ENCODE results near the gene RHOC. TPM values are rescaled to one million over a fixed set of nuclear protein-coding genes. Genes with fewer than 3 reads are reported as not detected.

RHOC gene
- total and polyA plus RNA-seq, 2 donors (not counting 1 experiment from before 2014, with no cell fraction given): 21.0 to 28.3 TPM

DNA sequence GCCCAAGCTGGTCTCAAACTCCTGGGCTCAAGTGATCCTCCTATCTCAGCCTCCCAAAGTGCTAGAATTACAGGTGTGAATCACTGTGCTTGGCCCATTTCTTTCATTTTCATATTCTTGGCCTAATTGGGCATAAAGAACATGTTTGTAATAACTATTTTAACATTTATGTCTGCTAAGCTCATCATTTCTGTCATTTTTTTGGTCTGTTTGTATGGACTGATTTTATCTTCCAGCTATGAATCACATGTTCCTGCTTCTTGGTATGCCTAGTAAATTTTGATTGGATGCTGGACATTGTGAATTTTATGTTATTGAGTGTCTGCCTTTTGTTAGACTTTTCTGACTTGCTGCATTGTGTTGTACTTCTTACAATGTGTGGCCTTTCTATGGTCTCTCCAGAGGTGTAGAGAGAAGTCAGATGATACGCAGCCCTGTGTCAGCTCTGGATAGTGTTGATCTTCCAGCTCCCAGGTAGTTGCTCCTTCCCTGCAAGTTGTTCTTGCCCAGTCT, 47.2 kb upstream of the RHOC start:
- DNase-seq: no peak
- CTCF ChIA-PET: interaction anchor here (0.6 kb wide), 1 partner anchor 1767 kb away, joined by 3 read pairs; no protein-coding TSS in a partner anchor

More for the DNA sequence above, 47.2 kb upstream of the RHOC start:
- intact Hi-C loops (cut with micrococcal nuclease): no loop called here
- Histone ChIP-seq H3K27ac (ENCODE audit: low read length in 2 of 2) (no peak overlapping the region), H3K9me3 (ENCODE audit: control extremely low read depth in 1 of 3, control insufficient read depth in 2 of 3, insufficient read depth in 1 of 3, low read length in 2 of 3) (peaks cover 0 to 7% (median 4%) of the 10 kb centered on the region in 3 donors), H3K4me2 (replicated peaks; ENCODE audit: low read depth, low read length, poor library complexity, severe bottlenecking) (no peak overlapping the region), H3K79me2 (ENCODE audit: control insufficient read depth, insufficient read depth, low read length) (no peaks in the 10 kb centered on the region), H3K4me3 (ENCODE audit: control extremely low read depth in 1 of 5, extremely low read depth in 1 of 5, insufficient read depth in 1 of 5, low read depth in 2 of 5, low read length in 4 of 5) (no peak overlapping the region), H4K20me1 (ENCODE audit: control insufficient read depth, insufficient read depth, low read length, poor library complexity, severe bottlenecking) (no peaks in the 10 kb centered on the region), H3K4me1 (ENCODE audit: control insufficient read depth in 2 of 2, insufficient read depth in 2 of 2, low read length in 2 of 2) (no peaks in the 10 kb centered on the region), H2AFZ (ENCODE audit: insufficient read depth, low read depth, low read length, poor library complexity, severe bottlenecking) (no peak overlapping the region), H3K36me3 (replicated peaks in 1 of 2; ENCODE audit: control extremely low read depth in 1 of 2, control insufficient read depth in 1 of 2, extremely low read depth in 1 of 2, insufficient read depth in 2 of 2, low read length in 1 of 2) (no peaks in the 10 kb centered on the region), H3K27me3 (replicated peaks in 1 of 4; ENCODE audit: control extremely low read depth in 1 of 4, control insufficient read depth in 3 of 4, insufficient read depth in 4 of 4, low read length in 3 of 4) (peaks cover 0 to 19% (median 6%) of the 10 kb centered on the region in 4 experiments), H3K9ac (ENCODE audit: low read length) (no peak overlapping the region)
- TF ChIP-seq CTCF (IDR thresholded peaks at IDR 0.05): no peak
- no peak for TF ChIP-seq EZH2 (IDR thresholded peaks at IDR 0.05; ENCODE audit: borderline replicate concordance, insufficient read depth, low read depth, low read length, poor library complexity, severe bottlenecking)
- Mint-ChIP-seq H3K4me3 (no peak overlapping the region), H3K27ac (no peak overlapping the region), H3K9me3 (ENCODE audit: insufficient read depth) (peaks cover 2% of the 10 kb centered on the region), H3K27me3 (peaks cover 43% of the 10 kb centered on the region), H3K4me1 (no peaks in the 10 kb centered on the region)
- POLR2A ChIA-PET: interaction anchor here (0.6 kb wide), 1 partner anchor 139 kb away, joined by 4 read pairs; no protein-coding TSS in a partner anchor
- WGBS (ENCODE audit: insufficient coverage): 0% methylated on average over 1 of the region's 1 CpG
- ATAC-seq (ENCODE audit: low read depth): no peak

All from B cell (primary cell).